Stomach (tissue), 9 donors: ENCODE measurements around the gene OSM. TPM values are rescaled to one million over a fixed set of nuclear protein-coding genes. Genes with fewer than 3 reads are reported as not detected.
A peak's percentile ranks its signal among the peaks of the same experiment; 100 is the strongest.

ENCODE experiments used
- DNase-seq, 2 donors: peaks; one replicate each; pipeline versions ENCODE4 v3.0.0 to v3.0.0-alpha.2; 2013 to 2019
- H3K27ac ChIP-seq, 5 donors: fragments of 200-600 bp in 4 of 5; sonication (generic) in 4 of 5; one replicate each; pipeline ENCODE4 v1.5.1; 2013 to 2019; ENCODE audit warnings: mild to moderate bottlenecking in 1 of 5, moderate library complexity in 1 of 5
- H3K27me3 ChIP-seq, 3 donors: fragments of 200-600 bp; sonication (generic); one replicate each; pipeline ENCODE4 v1.5.1; 2017 to 2019; ENCODE audit warnings: mixed run types in 1 of 3
- H3K36me3 ChIP-seq, 4 donors: fragments of 200-600 bp; sonication (generic); 1 replicate in 3 of 4; 2 replicates in 1 of 4; pipeline ENCODE4 v1.5.1; 2016 to 2019
- H3K4me1 ChIP-seq, 4 donors: fragments of 200-600 bp; sonication (generic); one replicate each; pipeline ENCODE4 v1.5.1; 2016 to 2019
- H3K4me3 ChIP-seq, 4 donors: fragments of 200-600 bp; sonication (generic) in 3 of 4; one replicate each; pipeline ENCODE4 v1.5.1; 2016 to 2019; ENCODE audit warnings: mild to moderate bottlenecking in 1 of 4
- H3K9me3 ChIP-seq, 4 donors: fragments of 200-600 bp; sonication (generic); one replicate each; pipeline ENCODE4 v1.5.1; 2016 to 2019
- CTCF ChIP-seq, 7 experiments: fragments of 450-650 bp in 4 of 7; fragments of 200-600 bp in 3 of 7; sonication (generic) in 3 of 7; IDR thresholded peaks; one replicate each; pipeline ENCODE4 v1.5.1; 2016 to 2019; ENCODE audit warnings: antibody characterized with exemption in 7 of 7, control low read depth in 2 of 7, mild to moderate bottlenecking in 1 of 7
- EP300 ChIP-seq: sonication (generic); formaldehyde crosslinking; IDR thresholded peaks from one replicate; pipeline ENCODE4 v1.6.1; 2017; ENCODE audit warnings: antibody characterized with exemption
- POLR2A ChIP-seq, 4 donors: fragments of 450-650 bp; IDR thresholded peaks; one replicate each; pipeline ENCODE4 v1.6.1; 2016; ENCODE audit warnings: antibody characterized with exemption in 4 of 4, control low read depth in 2 of 4, mild to moderate bottlenecking in 1 of 4, moderate library complexity in 1 of 4
- POLR2AphosphoS5 ChIP-seq, 3 donors: sonication (generic); formaldehyde crosslinking; IDR thresholded peaks; one replicate each; pipeline ENCODE4 v1.6.1; 2016; ENCODE audit warnings: antibody characterized with exemption in 3 of 3
- WGBS, 5 donors: extraction: QIAGEN DNeasy Blood & Tissue Kit in 3 of 5; methylation state at CpG; one replicate each; pipeline versions ENCODE4 v1.1.5 to v1.1.7; 2013 to 2018; 5-methylcytosine and 5-hydroxymethylcytosine counted together
- intact Hi-C: fragments of 100-400 bp; cut with DNase I; formaldehyde crosslinking; loops from one replicate; pipeline ENCODE4 v1.15.1; 2023; ENCODE audit warnings: low total_unique reads
- polyA plus RNA-seq, 3 donors: library from polyadenylated mRNA; stranded (reverse); fragments of 200-250 nt; gene quantifications; one replicate each; pipeline ENCODE4 v1.2.3, GENCODE V29; 2013
- total RNA-seq, 5 donors: library from RNA; depleted of rRNA; stranded (reverse); fragments of >200 nt; gene quantifications; one replicate each; pipeline versions ENCODE4 v1.1.0 to v1.2.3, GENCODE V29; 2014 to 2016
- donor health status: healthy with polysubstance abuse.
- donor health status: Bipolar disorder and iron deficiency.
- donor health status: healthy.

The OSM gene
- total and polyA plus RNA-seq, 8 donors = 0.33 to 22.7 (median 1.2) TPM; not detected in 4

GRCh38 chr22:30290342-30291057 lies 23.8 kb upstream of the OSM start:
- 8 to 41% (median 33%) methylated on average over 2 to 3 of the region's 3 CpGs for WGBS, 5 donors
- no peaks in the 10 kb centered on the region for H3K9me3 ChIP-seq
- H3K4me3 ChIP-seq = peak overlapping the region; percentile 84 to 97 (median 88)
- intact Hi-C loops = no loop called here
- no peak for TF ChIP-seq CTCF (IDR thresholded peaks at IDR 0.05)
- no peaks in the 10 kb centered on the region for H3K27me3 ChIP-seq
- H3K36me3 ChIP-seq = peaks cover 32 to 56% (median 51%) of the 10 kb centered on the region in 4 donors
- peaks cover 36 to 55% (median 48%) of the 10 kb centered on the region in 4 donors for H3K4me1 ChIP-seq
- H3K27ac ChIP-seq = peak overlapping the region; percentile 85 to 97 (median 89)
- DNase-seq = no peak

- Histone ChIP-seq H3K4me1 (peaks cover 36 to 55% (median 48%) of the 10 kb centered on the region in 4 donors), H3K9me3 (no peaks in the 10 kb centered on the region), H3K27ac (peak overlapping the region; percentile 85 to 97 (median 89)), H3K4me3 (peak overlapping the region; percentile 84 to 97 (median 88)), H3K27me3 (no peaks in the 10 kb centered on the region), H3K36me3 (peaks cover 37 to 56% (median 51%) of the 10 kb centered on the region in 4 donors)
- no peak for DNase-seq
- 8 to 17% (median 15%) methylated on average over 6 to 12 of the region's 12 CpGs for WGBS, 5 donors
- TF ChIP-seq POLR2A (IDR thresholded peaks at IDR 0.05) (no peak), CTCF (IDR thresholded peaks at IDR 0.05) (no peak), POLR2AphosphoS5 (IDR thresholded peaks at IDR 0.05) (no peak), EP300 (no peak)
- intact Hi-C loops = loop anchor here (5.0 kb wide), 1 partner anchor 97 kb away; the partner anchor contains the start of gene RNF215
Observed at GRCh38 chr22:30289980-30290313, 23.3 kb upstream of the OSM start.

GRCh38 chr22:30289141-30289979 lies 22.7 kb upstream of the OSM start, which contains the start of gene CASTOR1:
TSS of gene CASTOR1 (minus strand) at chr22:30289505. CDS start at chr22:30289497, 8 bp downstream.
- Histone ChIP-seq H3K9me3 (no peaks in the 10 kb centered on the region), H3K4me3 (peak within 1 kb of the TSS; percentile 84 to 97 (median 88)), H3K27ac (peak within 1 kb of the TSS; percentile 85 to 97 (median 89)), H3K36me3 (peaks cover 31 to 56% (median 51%) of the 10 kb centered on the region in 4 donors), H3K4me1 (peaks cover 36 to 55% (median 48%) of the 10 kb centered on the region in 4 donors), H3K27me3 (no peaks in the 10 kb centered on the region)
- TF ChIP-seq CTCF (IDR thresholded peaks at IDR 0.05) = no peak
- peak; percentile 44 to 92 (median 83) for TF ChIP-seq POLR2AphosphoS5 (IDR thresholded peaks at IDR 0.05)
- peak in 1 of 4 donors; percentile 17 for TF ChIP-seq POLR2A (IDR thresholded peaks at IDR 0.05)
- TF ChIP-seq EP300 = no peak
- intact Hi-C loops = loop anchor here (5.0 kb wide), 1 partner anchor 98 kb away; the partner anchor contains the start of gene RNF215
- peak; percentile 99 for DNase-seq
- 0 to 2% (median 1%) methylated on average over 26 to 85 of the region's 85 CpGs for WGBS, 5 donors
